ENCODE results near the gene LHFPL3.

The LHFPL3 gene

GRCh38 chr7:104772405-104773345, 444.3 kb downstream of the LHFPL3 start:
- H3K27ac Mint-ChIP-seq = no peak overlapping the region
- H3K4me1 Mint-ChIP-seq = no peaks in the 10 kb centered on the region
- H3K4me3 Mint-ChIP-seq = no peak overlapping the region
- no peak for TF ChIP-seq CTCF (IDR thresholded peaks at IDR 0.05; ENCODE audit: unreplicated experiment in 3 of 3)
- H3K9me3 Mint-ChIP-seq = no peaks in the 10 kb centered on the region
- H3K27me3 Mint-ChIP-seq (ENCODE audit: low read depth) = no peaks in the 10 kb centered on the region
- no peaks in the 10 kb centered on the region for H3K36me3 Mint-ChIP-seq (ENCODE audit: low read depth)

GRCh38 chr7:104773796-104774195, 445.4 kb downstream of the LHFPL3 start:
- Mint-ChIP-seq H3K36me3 (ENCODE audit: low read depth) (no peaks in the 10 kb centered on the region), H3K4me3 (no peak overlapping the region), H3K27ac (no peak overlapping the region), H3K27me3 (ENCODE audit: low read depth) (no peaks in the 10 kb centered on the region), H3K4me1 (no peaks in the 10 kb centered on the region), H3K9me3 (no peaks in the 10 kb centered on the region)
- no peak for TF ChIP-seq CTCF (IDR thresholded peaks at IDR 0.05; ENCODE audit: unreplicated experiment in 3 of 3)

DNA sequence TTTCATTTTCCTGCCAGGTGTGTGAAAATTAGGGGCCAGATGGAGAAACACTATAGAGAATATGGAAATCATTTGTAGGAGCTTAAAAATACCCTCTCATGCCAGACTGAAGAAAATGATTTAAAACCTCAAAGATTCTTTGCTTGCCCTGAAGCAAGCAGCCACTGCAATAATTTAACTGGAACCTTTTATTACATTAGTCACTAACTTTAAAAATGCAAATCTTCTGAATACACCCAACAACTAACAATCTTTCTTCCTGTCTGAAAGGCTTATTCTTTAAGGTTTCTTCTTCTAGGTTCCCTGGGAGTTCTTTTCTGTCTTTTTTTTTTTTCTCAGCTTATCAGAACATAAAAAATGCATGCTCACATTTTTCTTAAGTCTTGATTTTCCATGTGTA, 447.1 kb downstream of the LHFPL3 start:
- Mint-ChIP-seq H3K4me3 (no peak overlapping the region), H3K4me1 (no peaks in the 10 kb centered on the region), H3K36me3 (ENCODE audit: low read depth) (no peaks in the 10 kb centered on the region), H3K27me3 (ENCODE audit: low read depth) (no peaks in the 10 kb centered on the region), H3K9me3 (no peaks in the 10 kb centered on the region), H3K27ac (no peak overlapping the region)
- TF ChIP-seq CTCF (IDR thresholded peaks at IDR 0.05; ENCODE audit: unreplicated experiment in 3 of 3) = no peak

DNA sequence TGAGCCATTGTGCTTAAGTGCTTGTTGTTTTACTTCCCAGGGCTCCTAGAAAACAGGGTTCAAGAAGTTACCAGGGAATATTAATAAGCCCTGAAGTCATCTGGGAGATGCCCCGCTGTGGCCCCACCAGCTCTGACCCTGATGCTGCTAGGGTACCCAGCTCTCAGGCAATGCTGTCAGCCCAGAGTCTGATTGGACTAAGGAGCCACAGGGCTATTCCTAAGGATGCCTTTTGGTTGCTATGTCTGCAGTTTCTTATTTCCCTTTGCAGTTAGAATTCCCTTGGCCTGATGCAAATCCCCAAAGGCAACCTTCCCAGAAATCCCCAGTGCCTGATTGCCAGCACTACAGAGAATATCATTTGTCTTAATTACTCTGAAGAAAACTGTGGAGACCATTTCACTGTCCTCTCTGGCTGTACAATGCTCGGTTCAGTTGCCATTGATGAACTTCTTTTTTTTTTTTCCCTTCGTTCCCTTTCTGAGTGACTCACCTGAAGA, 448.9 kb downstream of the LHFPL3 start:
- H3K36me3 Mint-ChIP-seq (ENCODE audit: low read depth) = no peaks in the 10 kb centered on the region
- no peaks in the 10 kb centered on the region for H3K27me3 Mint-ChIP-seq (ENCODE audit: low read depth)
- no peaks in the 10 kb centered on the region for H3K9me3 Mint-ChIP-seq
- H3K27ac Mint-ChIP-seq = no peak overlapping the region
- no peak for TF ChIP-seq CTCF (IDR thresholded peaks at IDR 0.05; ENCODE audit: unreplicated experiment in 3 of 3)
- H3K4me1 Mint-ChIP-seq = no peaks in the 10 kb centered on the region
- no peak overlapping the region for H3K4me3 Mint-ChIP-seq

- Mint-ChIP-seq H3K4me3 (no peak overlapping the region), H3K36me3 (ENCODE audit: low read depth) (no peaks in the 10 kb centered on the region), H3K4me1 (no peaks in the 10 kb centered on the region), H3K27ac (no peak overlapping the region), H3K27me3 (ENCODE audit: low read depth) (no peaks in the 10 kb centered on the region), H3K9me3 (no peaks in the 10 kb centered on the region)
- TF ChIP-seq CTCF (IDR thresholded peaks at IDR 0.05; ENCODE audit: unreplicated experiment in 3 of 3) = no peak
Measured at GRCh38 chr7:104779888-104780287, 451.5 kb downstream of the LHFPL3 start.

DNA sequence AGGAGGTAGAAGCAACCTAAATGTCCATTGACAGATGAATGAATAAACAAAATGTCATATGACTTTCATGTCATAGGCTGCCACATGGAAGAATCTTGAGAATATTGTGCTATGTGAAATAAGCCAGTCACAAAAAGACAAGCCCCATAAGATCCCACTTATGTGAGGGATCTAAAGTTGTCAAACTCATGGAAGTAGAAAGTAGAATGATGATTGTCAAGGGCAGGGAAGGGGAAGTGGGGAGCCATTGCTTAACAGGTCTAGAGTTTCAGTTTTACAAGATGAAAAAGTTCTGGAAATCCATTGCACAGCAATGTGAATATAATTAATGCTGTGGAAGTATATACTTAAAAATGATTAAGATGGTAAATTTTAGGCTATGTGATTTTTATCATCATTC, 456.3 kb downstream of the LHFPL3 start:
- Mint-ChIP-seq H3K4me1 (no peaks in the 10 kb centered on the region), H3K4me3 (no peak overlapping the region), H3K27me3 (ENCODE audit: low read depth) (no peaks in the 10 kb centered on the region), H3K9me3 (no peaks in the 10 kb centered on the region), H3K27ac (no peak overlapping the region), H3K36me3 (ENCODE audit: low read depth) (no peaks in the 10 kb centered on the region)
- TF ChIP-seq CTCF (IDR thresholded peaks at IDR 0.05; ENCODE audit: unreplicated experiment in 3 of 3) = no peak
